ENCODE results near the gene TRAPPC13. TPM values are rescaled to one million over a fixed set of nuclear protein-coding genes. Genes with fewer than 3 reads are reported as not detected.
A peak's percentile ranks its signal among the peaks of the same experiment; 100 is the strongest.
"Not testable (repeated sequence)": the region's sequence is repeated elsewhere in the genome, so short reads cannot be mapped to it uniquely, and the experiment has no call there.

The TRAPPC13 gene, protein sequence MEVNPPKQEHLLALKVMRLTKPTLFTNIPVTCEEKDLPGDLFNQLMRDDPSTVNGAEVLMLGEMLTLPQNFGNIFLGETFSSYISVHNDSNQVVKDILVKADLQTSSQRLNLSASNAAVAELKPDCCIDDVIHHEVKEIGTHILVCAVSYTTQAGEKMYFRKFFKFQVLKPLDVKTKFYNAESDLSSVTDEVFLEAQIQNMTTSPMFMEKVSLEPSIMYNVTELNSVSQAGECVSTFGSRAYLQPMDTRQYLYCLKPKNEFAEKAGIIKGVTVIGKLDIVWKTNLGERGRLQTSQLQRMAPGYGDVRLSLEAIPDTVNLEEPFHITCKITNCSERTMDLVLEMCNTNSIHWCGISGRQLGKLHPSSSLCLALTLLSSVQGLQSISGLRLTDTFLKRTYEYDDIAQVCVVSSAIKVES
- 15.4 TPM for total RNA-seq
- long read RNA-seq, partial matches to known transcripts = 1 of 18 reads
- long read RNA-seq, other reads (novel, unspliced or antisense) = 11 of 18 reads

DNA sequence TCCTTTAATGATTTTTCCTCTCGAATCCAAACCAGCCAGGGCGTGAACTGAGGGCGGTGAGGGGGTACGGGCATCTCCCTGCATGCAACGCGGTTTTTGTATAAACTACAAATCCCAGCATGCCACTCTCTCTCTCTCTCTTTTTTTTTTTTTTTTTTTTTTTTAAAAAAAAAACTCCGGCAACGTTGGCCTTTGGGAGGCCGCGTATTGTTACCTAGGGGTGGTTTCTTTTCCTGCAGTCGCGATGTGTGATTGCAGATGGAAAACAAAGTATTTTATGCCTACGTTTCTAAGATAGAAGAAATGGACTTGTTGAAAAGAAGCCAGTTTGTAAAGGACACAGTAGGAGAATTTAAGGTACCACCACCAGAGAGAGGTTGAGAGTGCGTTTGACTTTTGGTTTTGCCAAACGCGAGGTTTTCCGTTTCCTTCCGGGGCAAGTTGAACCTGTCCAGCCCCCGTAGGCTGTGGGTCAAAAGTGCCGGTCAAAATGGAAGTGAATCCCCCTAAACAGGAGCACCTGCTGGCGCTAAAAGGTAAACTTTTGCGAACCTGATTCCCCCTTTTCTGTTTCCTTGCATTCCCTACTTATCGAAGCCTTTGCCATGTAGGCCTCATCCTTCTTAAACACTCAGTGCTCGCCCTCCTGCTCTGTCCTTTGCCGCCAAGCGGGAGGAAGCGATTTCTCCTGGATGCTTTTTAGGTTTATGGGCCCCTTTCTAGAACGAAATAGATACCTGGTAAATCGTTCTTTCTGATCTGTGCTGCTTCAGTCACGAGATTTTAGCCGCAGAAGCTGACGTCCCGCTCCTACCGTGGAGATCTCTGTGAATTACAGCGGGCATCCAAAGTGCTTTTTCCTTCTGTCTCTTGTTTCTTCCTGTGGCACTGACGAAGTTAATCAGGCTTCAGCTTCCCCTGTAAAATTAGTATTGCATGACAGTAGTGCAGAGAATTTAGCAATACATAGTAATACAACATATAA, at the start of gene TRAPPC13, which contains the start of gene SHLD3:
Gene TRAPPC13 (plus strand): TSS at position 457 of the 985 bp plus-strand sequence. CDS start 34 bp downstream, at position 491.
Gene SHLD3 (plus strand): TSS at position 457 of the 985 bp plus-strand sequence. CDS start 4,561 bp downstream, outside the sequence.
- peak; percentile 91 for DNase-seq (ENCODE audit: low spot score)

DNA sequence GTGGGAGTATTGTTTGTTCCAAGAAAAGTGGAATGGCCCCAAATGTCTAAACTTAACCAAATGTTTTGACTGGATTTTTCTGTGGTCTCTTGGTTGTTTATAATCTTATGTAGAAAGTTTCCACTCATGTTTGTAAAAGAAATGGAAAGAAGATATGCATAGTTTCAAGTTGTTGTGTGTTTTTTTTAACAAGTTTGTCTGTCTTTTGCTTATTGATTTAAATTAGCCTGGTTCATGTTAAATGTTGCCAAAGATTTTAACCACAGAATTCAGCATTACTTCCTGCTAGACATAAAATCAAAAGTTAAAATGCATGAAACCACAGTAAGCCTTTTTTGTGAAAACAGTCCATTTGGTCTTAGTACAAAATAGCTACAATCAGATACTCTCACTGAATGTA, 47.7 kb upstream of the TRAPPC13 start:
- no peak for DNase-seq (ENCODE audit: low spot score)

DNA sequence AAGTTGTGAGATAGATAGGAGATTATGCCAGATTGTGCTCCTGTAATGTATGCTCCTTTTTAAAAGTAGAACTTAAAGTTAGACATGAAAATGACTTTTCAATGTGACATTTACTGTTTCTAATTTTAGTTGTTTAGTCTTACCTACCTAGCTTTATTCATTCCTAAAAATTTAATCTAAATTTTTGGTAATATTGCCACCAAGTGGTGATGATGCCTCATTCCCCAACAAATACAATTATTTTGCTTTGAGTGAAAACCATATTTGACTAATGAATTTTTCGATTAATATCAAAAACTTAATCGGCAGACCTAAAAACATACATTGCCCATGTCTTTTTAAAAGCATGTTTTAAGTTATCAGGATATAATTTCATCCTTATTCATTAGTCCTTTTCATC, 36.1 kb upstream of the TRAPPC13 start:
- DNase-seq (ENCODE audit: low spot score) = no peak

DNA sequence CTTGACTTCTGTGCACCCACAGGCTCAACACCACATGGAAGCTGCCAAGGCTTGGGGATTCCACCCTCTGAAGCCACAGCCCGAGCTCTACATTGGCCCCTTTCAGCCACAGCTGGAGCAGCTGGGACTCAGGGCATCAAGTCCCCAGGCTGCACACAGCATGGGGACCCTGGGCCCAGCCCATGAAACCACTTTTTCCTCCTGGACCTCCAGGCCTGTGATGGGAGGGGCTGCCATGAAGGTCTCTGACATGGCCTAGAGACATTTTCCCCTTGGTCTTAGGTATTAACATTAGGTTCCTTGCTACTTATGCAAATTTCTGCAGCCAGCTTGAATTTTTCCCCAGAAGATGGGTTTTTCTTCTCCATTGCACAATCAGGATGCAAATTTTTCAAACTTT, 23.1 kb upstream of the TRAPPC13 start:
- not testable (repeated sequence) for DNase-seq (ENCODE audit: low spot score)

DNA sequence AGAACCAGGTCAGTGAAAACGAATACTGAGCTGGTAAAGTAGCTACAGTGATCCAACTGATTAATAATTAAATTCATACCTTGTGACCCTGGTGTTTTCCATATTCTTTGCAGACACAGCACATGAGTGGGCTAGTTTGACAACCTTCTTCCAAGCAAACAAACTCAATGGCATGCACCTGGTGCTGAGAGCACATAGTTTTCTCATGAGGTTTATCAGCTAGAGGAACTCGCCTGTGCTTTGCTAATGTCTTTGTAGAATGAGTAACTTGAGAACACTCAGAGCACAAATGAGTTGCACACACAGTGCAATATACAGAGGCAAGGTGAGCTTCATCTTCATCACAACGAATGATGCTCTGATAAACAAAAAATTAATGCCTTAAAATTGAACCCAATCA, 13.3 kb upstream of the TRAPPC13 start:
- DNase-seq (ENCODE audit: low spot score) = no peak

DNA sequence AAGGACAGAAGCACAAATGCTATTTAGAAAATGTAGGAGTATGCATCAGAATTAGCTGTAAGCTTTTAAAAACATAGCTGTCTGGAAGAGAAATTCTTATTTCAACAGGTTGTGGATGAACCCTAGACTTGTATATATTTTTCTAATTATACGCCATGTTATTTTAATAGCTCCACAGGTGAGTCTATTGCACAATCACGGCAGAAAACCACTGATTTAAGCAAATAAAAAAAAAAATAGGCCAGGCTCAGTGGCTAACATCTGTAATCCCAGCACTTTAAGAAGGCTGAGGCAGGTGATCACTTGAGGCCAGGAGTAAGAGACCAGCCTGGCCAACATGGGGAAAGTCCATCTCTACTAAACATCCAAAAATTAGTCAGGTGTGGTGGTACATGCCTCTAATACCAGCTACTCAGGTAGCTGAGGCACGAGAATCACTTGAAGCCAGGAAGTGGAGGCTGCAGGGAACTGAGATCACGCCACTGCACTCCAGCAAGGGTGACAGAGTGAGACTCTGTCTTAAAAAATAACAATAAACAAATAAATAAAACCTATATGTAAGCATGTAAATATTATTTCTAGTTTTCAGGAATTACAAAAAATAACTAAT, 12.4 kb upstream of the TRAPPC13 start:
- no peak for DNase-seq (ENCODE audit: low spot score)

DNA sequence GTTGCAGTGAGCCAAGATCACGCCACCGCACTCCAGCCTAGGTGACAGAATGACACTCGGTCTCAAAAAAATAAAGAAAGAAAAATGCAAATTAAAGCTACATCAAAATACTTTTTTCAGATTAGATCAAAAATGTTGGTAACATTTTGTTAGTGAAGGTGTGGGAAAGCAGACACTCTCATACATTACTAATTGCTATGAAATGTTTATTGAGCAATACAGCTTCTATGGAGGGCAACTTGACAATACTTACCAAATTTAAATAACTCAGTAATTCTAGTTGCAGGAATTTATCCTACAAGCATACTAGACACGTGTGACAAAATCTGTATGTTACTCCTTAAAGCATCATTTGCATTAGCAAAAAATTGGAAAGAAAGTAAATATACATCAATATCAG, 4.8 kb upstream of the TRAPPC13 start:
- DNase-seq (ENCODE audit: low spot score) = no peak

DNA sequence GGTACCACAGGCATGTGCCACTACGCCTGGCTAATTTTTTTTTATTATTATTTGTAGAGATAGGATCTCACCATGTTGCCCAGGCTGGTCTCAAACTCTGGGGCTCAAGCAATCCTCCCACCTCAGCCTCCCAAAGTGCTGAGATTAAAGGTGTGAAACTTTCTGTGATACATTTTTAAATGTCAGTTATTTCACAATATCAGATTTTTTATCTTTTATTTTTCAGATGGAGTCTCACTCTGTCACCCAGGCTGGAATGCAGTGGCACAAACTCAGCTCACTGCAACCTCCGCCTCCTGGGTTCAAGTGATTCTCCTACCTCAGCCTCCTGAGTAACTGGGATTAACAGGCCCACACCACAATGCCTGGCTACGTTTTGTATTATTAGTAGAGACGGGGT, 2.9 kb upstream of the TRAPPC13 start:
- not testable (repeated sequence) for DNase-seq (ENCODE audit: low spot score)

DNA sequence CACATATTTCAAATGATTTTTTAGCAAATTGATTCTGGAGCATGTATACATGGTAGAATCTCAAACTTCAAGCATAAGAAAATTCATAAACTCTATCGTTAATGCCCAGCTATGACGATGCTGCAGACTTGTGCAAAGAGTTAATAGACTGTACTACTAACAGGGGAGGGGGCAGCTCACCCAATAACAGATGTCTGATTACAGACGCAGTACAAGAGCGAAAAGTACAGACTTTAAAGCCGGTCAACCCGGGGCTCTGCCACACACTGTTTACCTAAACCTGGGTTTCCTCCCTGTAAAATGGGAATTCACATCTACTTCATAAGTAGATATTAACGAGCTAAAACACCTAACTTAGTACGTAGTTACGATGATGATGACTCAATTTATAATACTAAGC, 1.3 kb upstream of the TRAPPC13 start:
- no peak for DNase-seq (ENCODE audit: low spot score)

DNA sequence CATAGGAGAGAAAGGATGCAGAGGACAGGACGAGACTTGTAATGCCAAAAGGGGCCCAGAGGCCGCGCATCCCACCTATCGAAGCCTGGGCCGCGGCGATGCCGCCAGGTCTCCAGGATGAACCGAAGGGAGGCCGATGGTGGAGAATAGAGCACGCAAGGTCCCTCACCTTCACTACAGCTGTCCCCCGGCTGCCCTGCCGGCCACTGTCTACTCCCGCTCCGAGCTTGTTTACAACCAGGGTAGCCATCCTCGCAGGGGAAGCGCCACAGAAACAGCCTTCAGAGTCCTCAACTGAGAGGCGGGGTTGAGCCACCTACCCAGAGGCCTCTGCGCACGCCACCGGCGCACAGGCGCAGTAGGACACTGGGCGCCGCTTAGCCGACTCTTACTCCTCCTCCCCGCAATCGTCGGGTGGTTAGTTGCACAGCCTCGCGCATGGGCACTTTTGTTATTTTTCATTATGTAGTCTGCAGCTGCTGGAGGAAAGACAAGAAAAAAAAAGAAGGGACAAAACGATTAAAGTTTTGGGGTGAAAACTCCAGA, 729 bp upstream of the TRAPPC13 start, which contains the start of gene TRIM23:
Gene TRIM23 (minus strand): TSS at position 309 of the 546 bp plus-strand sequence. CDS start 59 bp downstream, at position 250.
- peak; percentile 96 for DNase-seq (ENCODE audit: low spot score)

DNA sequence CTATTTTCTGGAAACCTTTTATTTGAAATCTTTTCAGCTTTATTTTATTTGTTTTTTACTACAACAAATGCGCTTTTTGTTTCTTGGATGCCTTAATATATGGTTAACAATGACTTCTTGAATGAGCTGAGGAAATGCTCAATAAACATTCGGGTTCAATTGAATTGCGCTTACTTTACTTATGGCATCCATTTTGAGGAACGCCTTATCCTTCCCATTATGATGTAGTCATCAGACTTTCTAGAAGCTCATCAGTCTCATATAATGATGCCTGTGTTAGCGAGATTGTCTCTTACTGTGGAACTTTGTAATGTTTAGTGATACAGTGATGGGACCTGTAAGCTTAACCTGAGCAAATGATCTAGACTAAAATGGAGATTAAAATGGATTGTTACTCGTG, 916 bp downstream of the TRAPPC13 start:
- DNase-seq (ENCODE audit: low spot score) = no peak

DNA sequence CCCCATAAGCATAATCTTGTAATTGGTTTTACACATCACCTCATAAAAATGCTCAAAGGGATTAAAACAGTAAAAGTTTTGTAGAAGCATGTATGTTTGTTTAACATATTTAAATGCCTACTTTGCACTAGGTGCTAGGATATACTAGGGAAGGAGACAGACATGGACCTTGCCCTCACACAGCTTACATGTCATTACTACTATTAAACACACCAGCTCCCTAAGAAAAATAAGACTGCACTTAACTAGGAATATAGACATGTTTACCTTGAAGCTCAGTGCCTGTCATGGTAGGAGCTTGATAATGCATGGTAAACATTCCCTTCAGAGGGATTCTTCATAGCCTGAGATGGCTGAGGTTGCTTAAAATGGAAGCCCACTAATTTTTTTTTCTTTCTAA, 6.2 kb downstream of the TRAPPC13 start:
- no peak for DNase-seq (ENCODE audit: low spot score)

DNA sequence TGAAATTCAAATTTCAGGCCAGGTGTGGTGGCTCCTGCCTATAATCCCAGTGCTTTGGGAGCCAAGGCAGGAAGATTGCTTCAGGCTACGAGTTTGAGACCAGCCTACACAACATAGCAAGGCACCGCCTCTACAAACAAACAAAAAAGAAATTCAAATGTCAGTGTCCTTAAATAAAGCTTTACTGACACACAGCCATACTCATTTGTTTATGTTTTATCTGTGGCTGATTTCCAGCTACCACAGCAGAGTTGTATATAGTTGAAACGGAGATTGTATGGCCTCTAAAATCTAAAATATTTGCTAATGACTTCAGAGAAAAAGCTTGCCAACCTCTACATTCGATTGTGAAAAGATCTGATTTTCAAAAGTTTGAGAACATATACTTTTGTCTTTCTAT, 15.4 kb downstream of the TRAPPC13 start:
- DNase-seq (ENCODE audit: low spot score) = no peak

DNA sequence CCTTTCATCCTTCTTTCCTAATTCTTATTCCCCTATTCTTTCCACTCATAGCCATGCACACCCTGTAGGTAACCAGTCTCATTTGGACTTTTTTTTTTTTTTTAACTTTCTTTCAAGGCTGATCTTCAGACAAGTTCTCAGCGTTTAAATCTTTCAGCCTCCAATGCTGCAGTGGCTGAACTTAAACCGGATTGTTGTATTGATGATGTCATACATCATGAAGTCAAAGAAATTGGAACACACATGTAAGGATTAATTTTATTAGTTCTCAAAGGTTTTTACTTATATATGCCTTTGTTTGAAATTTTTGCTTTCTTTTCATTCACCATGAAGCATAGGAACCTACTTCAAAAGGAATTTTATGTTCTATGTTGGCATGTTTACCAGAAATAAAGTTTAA, 22.1 kb downstream of the TRAPPC13 start:
- DNase-seq (ENCODE audit: low spot score) = no peak

DNA sequence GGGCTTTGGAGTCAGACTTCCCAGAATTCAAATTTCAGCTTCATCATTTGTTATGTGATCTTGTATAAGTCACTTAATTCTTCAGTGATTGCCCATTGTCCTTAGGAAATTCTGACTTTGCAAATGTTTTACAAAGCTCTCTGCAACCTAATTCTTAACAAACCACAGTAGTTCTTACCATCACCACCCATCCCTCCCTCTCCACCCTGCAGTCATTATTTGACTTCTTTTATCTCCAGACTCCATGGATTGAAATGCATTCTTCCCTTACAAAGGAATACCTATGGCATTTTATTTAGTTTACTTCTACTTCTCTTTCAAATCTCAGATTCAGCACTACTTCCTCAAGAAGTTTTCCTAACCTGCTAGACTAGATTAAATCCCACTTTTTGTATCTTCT, 23.1 kb downstream of the TRAPPC13 start:
- no peak for DNase-seq (ENCODE audit: low spot score)

DNA sequence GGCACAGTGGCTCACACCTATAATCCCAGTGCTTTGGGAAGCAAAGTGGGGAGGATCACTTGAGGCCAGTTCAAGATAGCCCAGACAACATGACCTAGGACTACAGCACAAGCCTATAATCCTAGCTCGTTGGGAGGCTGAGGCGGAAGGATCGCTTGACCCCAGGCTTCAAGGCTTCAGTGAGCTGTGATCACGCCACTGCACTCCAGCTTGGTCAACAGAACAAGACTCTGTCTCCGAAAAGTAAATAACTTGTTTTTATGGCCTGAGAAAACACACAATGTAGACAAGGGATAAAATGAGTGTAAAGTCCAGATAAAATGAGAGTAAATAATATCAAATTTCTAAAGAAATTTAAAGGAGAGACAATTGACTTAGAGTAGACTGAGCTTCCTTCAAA, 26.3 kb downstream of the TRAPPC13 start:
- no peak for DNase-seq (ENCODE audit: low spot score)

DNA sequence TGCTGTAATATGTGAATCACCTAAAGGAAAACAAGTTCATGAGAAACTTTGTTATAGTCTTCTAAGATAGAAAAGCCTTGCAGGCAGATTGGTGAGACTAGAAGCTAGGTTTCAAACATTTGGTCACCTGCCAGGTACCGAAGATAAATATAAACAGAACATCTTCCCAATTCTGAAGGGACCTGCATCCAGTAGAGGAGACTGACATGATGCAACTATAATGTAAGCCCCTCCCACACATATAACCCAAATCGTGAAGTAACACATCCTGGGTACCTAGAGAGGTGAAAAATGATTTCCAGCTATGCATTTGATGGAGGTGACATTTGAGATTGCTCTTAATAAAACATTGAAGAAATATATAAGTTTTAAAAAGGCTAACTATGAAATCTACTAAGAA, 29.9 kb downstream of the TRAPPC13 start:
- no peak for DNase-seq (ENCODE audit: low spot score)

DNA sequence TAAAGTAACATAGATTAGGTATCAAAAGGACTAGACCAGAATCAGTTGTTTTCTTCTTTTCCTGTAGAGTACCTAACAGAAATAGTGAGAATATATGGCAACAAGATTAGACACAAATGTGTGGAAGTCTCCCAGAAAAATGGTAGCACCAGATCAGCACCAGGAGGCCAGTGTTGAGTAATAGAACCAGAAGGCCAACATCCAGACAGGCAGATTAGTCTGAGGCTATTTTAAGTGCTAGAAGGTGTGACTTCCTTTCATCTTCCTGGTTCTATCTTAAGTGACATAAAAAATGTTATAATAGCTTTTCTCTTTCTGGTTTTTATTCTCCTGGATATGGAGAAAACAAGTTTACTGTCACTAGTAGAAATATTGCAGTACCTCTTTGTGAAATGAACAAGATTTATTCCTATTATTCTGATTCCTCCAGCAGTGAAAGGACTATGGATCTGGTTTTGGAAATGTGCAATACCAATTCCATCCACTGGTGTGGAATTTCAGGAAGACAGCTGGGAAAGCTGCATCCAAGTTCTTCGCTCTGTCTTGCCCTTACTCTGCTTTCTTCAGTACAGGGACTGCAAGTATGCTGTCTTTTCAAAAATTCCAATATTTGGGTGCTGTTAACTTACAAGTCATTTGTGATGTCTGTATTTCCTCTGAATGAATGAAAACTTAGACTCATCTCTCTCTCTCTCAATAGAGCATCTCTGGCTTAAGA, 39.1 kb downstream of the TRAPPC13 start:
- no peak for DNase-seq (ENCODE audit: low spot score)

DNA sequence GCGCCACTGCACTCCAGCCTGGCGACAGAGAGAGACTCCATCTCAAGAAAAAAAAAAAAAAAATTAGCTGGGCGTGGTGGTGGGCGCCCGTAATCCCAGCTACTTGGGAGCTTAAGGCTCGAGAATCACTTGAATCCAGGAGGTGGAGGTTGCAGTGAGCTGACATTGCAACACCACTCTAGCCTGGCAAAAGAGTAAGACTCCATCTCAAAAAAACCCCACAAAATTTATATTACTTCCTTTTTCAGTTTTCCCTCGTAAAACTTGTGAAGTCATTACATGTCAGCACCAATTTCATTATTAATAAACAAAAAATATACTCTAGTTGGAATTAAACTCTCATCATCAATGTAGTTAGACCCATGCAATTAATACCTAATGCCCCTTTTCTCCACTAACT, 43.9 kb downstream of the TRAPPC13 start:
- DNase-seq (ENCODE audit: low spot score) = no peak

DNA sequence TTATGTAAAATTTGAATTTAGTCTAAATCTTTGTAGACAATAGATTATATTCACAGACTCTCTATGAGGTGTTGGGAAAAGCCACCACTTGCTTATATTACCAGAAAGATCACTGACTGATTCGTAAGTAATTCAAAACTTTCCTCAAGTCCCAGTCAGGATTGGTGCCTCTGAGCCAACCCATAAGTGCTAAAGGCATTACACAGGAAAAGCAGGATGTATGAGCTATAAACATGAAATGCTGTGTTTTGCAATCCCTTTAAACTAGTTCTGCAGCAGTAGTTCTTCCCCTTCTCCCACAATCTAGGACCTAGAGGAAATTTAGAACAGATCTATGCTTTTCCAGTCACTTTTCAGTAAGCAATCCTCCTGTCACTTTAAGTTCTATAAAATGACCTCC, 48.0 kb downstream of the TRAPPC13 start:
- no peak for DNase-seq (ENCODE audit: low spot score)

Measured in mesenteric fat pad (tissue), 1 donor.